Ectodermal cell (in vitro differentiated cells): ENCODE results near the gene ZKSCAN5.
"Not testable (repeated sequence)": the region's sequence is repeated elsewhere in the genome, so short reads cannot be mapped to it uniquely, and the experiment has no call there.

ENCODE experiments used
- H3K27ac ChIP-seq: 2 replicates; pipeline ENCODE4 v1.7.0; 2013; ENCODE audit warnings: mild to moderate bottlenecking, low read depth, low read length; ENCODE audit not compliant: insufficient read depth, poor library complexity, severe bottlenecking
- H3K27me3 ChIP-seq: 2 replicates; pipeline ENCODE4 v1.7.0; 2013; ENCODE audit warnings: mild to moderate bottlenecking, low read length; ENCODE audit not compliant: insufficient read depth, control insufficient read depth, poor library complexity, severe bottlenecking
- H3K36me3 ChIP-seq: one replicate; pipeline ENCODE4 v1.7.0; 2013; ENCODE audit warnings: low read length; ENCODE audit not compliant: control insufficient read depth, insufficient read depth
- H3K4me1 ChIP-seq: one replicate; pipeline ENCODE4 v1.7.0; 2013; ENCODE audit warnings: low read length; ENCODE audit not compliant: control insufficient read depth, insufficient read depth
- H3K4me3 ChIP-seq: 2 replicates; pipeline ENCODE4 v1.7.0; 2013; ENCODE audit warnings: low read depth, low read length, control low read depth; ENCODE audit not compliant: insufficient read depth
- H3K9me3 ChIP-seq: 2 replicates; pipeline ENCODE4 v1.7.0; 2013; ENCODE audit warnings: mild to moderate bottlenecking, low read length, moderate library complexity; ENCODE audit not compliant: control insufficient read depth
- WGBS, 2 experiments: methylation state at CpG; one replicate each; pipeline ENCODE4 v1.1.7; 2013; ENCODE audit warnings: missing lambda C conversion rate in 2 of 2; 5-methylcytosine and 5-hydroxymethylcytosine counted together

ZKSCAN5 gene

GRCh38 chr7:99560834-99561736 lies 56.6 kb downstream of the ZKSCAN5 start:
- peaks cover 34% of the 10 kb centered on the region for H3K36me3 ChIP-seq
- H3K27me3 ChIP-seq = no peaks in the 10 kb centered on the region
- H3K4me3 ChIP-seq = no peak overlapping the region
- H3K4me1 ChIP-seq = peaks cover 8% of the 10 kb centered on the region
- H3K9me3 ChIP-seq = no peaks in the 10 kb centered on the region
- H3K27ac ChIP-seq = no peak overlapping the region
- 95 to 96% methylated on average over 7 of the region's 7 CpGs for WGBS, 2 experiments

- no peak overlapping the region for H3K4me3 ChIP-seq
- H3K27ac ChIP-seq = no peak overlapping the region
- H3K4me1 ChIP-seq = peaks cover 8% of the 10 kb centered on the region
- H3K9me3 ChIP-seq = no peaks in the 10 kb centered on the region
- 90 to 93% methylated on average over 2 of the region's 2 CpGs for WGBS, 2 experiments
- no peaks in the 10 kb centered on the region for H3K27me3 ChIP-seq
- H3K36me3 ChIP-seq = peaks cover 34% of the 10 kb centered on the region
Observed at GRCh38 chr7:99561737-99562051, 57.2 kb downstream of the ZKSCAN5 start.

- 95 to 99% methylated on average over 9 of the region's 9 CpGs for WGBS, 2 experiments
- Histone ChIP-seq H3K4me3 (no peak overlapping the region), H3K27ac (no peak overlapping the region), H3K9me3 (no peaks in the 10 kb centered on the region), H3K27me3 (no peaks in the 10 kb centered on the region), H3K36me3 (peaks cover 34% of the 10 kb centered on the region), H3K4me1 (peaks cover 3% of the 10 kb centered on the region)
Observed at GRCh38 chr7:99562114-99562784, 57.8 kb downstream of the ZKSCAN5 start.

- WGBS, 2 experiments = 94 to 97% methylated on average over 2 of the region's 2 CpGs
- Histone ChIP-seq H3K27me3 (no peaks in the 10 kb centered on the region), H3K4me1 (no peaks in the 10 kb centered on the region), H3K4me3 (no peak overlapping the region), H3K27ac (no peak overlapping the region), H3K9me3 (no peaks in the 10 kb centered on the region), H3K36me3 (peaks cover 34% of the 10 kb centered on the region)
Observed at GRCh38 chr7:99562832-99563231, 58.4 kb downstream of the ZKSCAN5 start.

- Histone ChIP-seq H3K27me3 (no peaks in the 10 kb centered on the region), H3K9me3 (no peaks in the 10 kb centered on the region), H3K4me3 (no peak overlapping the region), H3K4me1 (no peaks in the 10 kb centered on the region), H3K36me3 (peaks cover 37% of the 10 kb centered on the region), H3K27ac (no peak overlapping the region)
- 89 to 95% methylated on average over 9 to 10 of the region's 10 CpGs for WGBS, 2 experiments
Observed at GRCh38 chr7:99563650-99564049, 59.2 kb downstream of the ZKSCAN5 start.

GRCh38 chr7:99568770-99569169 lies 64.3 kb downstream of the ZKSCAN5 start:
- 88 to 94% methylated on average over 6 to 7 of the region's 7 CpGs for WGBS, 2 experiments
- H3K36me3 ChIP-seq = peaks cover 29% of the 10 kb centered on the region
- H3K27ac ChIP-seq, H3K4me3 ChIP-seq, H3K27me3 ChIP-seq, H3K4me1 ChIP-seq, H3K9me3 ChIP-seq: not testable (repeated sequence)

- Histone ChIP-seq H3K4me3 (no peak overlapping the region), H3K27me3 (no peaks in the 10 kb centered on the region), H3K9me3 (no peaks in the 10 kb centered on the region), H3K4me1 (no peaks in the 10 kb centered on the region), H3K27ac (no peak overlapping the region), H3K36me3 (peaks cover 20% of the 10 kb centered on the region)
- 95 to 99% methylated on average over 3 of the region's 3 CpGs for WGBS, 2 experiments
Observed at GRCh38 chr7:99571768-99572167, 67.3 kb downstream of the ZKSCAN5 start.

- 83% methylated on average over 1 of the region's 1 CpG; no CpG with 5 or more reads in 1 of the 2 experiments for WGBS, 2 experiments
- Histone ChIP-seq H3K36me3 (peaks cover 20% of the 10 kb centered on the region), H3K4me1 (no peaks in the 10 kb centered on the region), H3K9me3 (no peaks in the 10 kb centered on the region), H3K27me3 (no peaks in the 10 kb centered on the region), H3K4me3 (no peak overlapping the region), H3K27ac (no peak overlapping the region)
Observed at GRCh38 chr7:99573257-99573656, 68.8 kb downstream of the ZKSCAN5 start.

- Histone ChIP-seq H3K9me3 (no peaks in the 10 kb centered on the region), H3K27me3 (no peaks in the 10 kb centered on the region), H3K4me1 (no peaks in the 10 kb centered on the region), H3K36me3 (peaks cover 13% of the 10 kb centered on the region), H3K4me3 (no peak overlapping the region), H3K27ac (no peak overlapping the region)
- WGBS, 2 experiments = 77 to 84% methylated on average over 3 of the region's 3 CpGs
Observed at GRCh38 chr7:99576251-99576650, 71.8 kb downstream of the ZKSCAN5 start.

GRCh38 chr7:99579281-99579955 lies 75.0 kb downstream of the ZKSCAN5 start:
- H3K4me3 ChIP-seq = peak overlapping the region; percentile 39
- H3K27ac ChIP-seq = no peak overlapping the region
- WGBS, 2 experiments = 83 to 89% methylated on average over 8 to 10 of the region's 10 CpGs
- no peaks in the 10 kb centered on the region for H3K36me3 ChIP-seq
- H3K9me3 ChIP-seq = no peaks in the 10 kb centered on the region
- no peaks in the 10 kb centered on the region for H3K4me1 ChIP-seq
- H3K27me3 ChIP-seq = no peaks in the 10 kb centered on the region
